HL-60/S4 treated with retinoic acid at 250 ng/mL for 4 days and 3 days (cell line): Measurements from ENCODE around the gene KIF25.

Experiments
- in situ Hi-C: fragments of 300-500 bp; cut with MboI; formaldehyde crosslinking; loops from 2 replicates; pipeline ENCODE4 v1.7.0; 2022; ENCODE audit warnings: low sequenced_read_pairs

Gene KIF25

DNA sequence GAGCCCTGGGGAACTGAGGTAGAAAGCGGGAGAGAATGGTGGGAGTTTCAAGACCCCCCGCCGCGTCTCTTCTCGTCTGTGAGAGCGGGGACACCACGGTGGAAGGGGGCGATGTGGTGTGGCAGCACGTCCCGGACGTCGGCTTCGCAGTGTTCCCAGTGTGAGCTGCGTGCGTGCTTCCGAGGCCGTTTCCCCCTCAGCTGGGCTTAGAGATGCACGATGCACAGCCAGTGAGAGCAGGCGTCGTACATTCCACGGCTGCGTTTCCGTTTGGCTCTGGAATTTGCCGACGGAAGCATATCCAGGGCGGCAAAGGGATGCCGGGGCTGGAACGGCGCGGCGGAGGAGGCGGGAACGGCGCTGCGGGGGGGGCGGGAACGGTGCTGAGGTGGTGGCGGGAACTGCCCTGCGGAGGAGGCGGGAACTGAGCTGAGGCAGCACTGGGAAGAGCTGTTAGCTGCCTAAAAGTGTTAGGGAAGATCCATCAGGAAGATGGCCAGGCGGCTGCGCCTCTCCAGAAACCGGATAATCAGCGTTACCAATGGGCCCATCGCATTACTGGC lies 37.7 kb downstream of the KIF25 start:
- in situ Hi-C loops: no loop called here

DNA sequence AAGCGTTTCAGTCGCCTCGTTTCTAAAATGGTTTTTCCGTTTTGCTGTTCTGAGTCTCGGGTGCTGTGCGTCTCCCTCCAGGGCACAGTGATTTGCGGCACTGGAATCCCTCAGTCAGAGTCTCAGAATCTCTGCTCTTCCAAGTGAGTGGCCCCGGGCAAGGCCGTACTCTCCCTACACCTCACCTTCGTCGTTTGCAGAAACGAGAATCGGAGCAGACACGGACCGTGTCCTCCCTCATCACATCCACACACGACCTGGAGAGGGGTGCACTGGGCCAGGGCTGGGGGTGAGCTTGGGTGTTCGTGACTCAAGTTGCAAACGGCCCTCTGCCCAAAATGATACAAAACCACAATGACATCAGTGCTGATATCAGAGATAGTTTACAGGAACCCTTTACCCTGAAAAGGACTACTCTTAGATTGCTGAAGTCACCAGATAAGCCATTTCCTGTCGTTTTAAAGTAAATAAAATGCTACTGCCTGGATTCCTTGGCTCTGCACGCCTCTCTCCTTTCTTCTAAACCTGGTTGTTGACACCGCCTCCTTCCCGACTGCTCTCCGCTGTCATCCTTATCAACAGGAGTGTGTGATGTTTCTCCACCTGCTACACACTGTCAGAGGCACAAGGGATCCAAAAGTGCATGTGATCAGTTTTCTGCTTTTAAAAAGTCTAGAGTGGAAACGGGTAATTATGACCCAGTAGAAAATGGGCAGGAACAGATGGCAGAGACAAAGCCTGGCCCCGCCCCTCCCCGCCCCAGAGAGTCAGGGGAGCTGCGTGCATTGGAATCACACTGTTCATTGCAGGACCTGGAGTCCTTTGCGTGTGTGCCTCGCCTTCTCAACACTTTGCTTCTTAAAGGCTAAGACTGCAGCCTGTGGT lies 38.4 kb downstream of the KIF25 start:
- in situ Hi-C loops: no loop called here

DNA sequence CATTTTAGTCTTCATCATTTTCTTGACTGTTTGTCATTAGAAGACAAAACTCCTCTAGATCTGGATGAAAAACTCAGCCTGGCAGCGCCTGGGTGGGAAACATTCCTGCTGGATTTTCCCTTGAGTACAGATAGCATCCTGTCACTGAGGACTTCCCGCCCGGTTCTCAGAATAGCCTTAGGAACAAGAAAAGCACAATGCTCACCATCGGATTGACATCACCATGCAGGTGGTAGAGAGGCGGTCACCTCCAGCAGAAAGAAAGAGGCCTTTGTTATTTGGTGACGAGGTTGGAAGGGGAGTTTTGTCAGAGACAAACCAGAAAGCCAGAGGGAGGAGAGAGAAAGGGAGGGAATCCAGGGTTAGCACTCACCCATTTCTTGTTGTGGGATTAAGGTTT lies 39.8 kb downstream of the KIF25 start:
- in situ Hi-C loops: no loop called here

DNA sequence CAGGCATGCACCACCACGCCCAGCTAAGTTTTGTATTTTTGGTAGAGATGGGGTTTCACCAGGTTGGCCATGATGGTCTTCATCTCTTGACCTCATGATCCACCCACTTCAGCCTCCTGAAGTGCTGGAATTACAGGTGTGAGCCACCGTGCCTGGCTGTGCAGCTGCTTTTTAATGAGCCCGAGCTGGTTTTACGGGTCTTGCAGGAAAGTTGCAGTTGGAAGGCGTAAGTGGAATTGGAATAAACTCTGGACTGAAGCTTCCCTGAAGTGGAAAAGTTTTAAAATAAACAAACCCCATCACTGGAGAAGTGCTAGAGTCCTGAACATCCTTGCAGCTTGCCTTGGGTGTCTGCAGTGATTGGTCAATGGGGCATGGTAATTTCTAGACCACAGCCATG lies 40.4 kb downstream of the KIF25 start:
- in situ Hi-C loops: no loop called here

DNA sequence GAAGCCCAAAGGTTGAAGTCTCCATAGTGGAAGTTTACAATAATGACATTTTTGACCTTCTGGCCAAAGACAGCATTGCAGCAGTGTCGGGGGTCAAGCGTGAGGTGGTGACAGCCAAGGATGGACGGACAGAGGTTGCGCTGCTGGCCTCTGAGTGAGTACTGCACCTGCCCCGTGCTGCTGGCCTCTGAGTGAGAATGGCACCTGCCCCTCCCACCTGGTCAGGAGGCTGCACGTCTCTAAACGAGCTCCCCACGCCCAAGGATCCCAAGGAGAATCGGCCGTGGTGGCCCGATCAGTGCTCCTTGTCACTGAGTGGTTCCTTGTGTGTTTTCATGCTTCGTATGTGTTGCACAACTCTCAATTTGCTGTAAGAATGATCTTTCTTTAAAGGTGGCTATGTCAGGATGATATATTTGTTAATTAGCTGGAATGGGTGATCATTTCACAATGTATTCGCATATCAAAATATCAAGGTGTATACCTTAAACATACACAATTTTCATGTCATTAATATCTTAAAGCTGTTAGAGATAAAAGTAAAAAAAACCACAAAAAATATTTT lies 41.2 kb downstream of the KIF25 start:
- in situ Hi-C loops: no loop called here

DNA sequence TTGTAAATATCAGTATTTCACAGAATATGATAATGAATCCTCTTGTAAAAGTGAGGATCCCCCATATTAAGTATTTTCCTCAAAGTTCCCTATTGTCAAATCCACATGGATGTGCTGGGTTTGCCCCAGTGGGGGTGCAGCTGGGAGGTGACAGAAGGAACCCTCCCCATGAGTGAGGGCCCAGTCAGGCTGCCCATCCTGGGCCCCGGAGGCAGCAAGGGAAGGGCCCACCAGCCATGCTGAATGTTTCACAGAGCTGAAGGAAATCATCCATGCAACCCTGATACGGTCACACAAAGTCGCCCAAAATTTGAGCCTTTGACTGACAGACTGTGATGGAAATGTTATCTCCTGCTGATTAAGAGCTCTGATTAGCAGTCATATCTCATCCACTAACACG lies 41.8 kb downstream of the KIF25 start:
- in situ Hi-C loops: no loop called here

DNA sequence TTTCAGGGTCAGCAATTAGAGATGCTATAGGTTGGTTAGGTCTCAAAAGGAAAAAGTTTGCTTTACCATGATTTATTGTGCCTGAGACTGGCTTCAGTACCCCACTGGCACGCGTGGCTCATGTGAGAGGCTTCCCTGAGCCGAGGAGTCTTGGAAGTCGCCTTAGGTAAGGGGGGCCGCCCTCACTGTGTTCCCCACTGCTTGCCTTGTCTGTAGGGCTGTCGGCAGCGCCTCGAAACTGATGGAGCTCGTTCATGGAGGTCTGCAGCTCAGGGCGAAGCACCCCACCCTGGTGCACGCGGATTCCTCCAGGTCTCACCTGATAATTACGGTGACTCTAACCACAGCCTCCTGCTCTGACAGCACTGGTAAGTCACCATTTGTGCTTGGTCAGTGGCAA lies 42.4 kb downstream of the KIF25 start:
- in situ Hi-C loops: no loop called here

DNA sequence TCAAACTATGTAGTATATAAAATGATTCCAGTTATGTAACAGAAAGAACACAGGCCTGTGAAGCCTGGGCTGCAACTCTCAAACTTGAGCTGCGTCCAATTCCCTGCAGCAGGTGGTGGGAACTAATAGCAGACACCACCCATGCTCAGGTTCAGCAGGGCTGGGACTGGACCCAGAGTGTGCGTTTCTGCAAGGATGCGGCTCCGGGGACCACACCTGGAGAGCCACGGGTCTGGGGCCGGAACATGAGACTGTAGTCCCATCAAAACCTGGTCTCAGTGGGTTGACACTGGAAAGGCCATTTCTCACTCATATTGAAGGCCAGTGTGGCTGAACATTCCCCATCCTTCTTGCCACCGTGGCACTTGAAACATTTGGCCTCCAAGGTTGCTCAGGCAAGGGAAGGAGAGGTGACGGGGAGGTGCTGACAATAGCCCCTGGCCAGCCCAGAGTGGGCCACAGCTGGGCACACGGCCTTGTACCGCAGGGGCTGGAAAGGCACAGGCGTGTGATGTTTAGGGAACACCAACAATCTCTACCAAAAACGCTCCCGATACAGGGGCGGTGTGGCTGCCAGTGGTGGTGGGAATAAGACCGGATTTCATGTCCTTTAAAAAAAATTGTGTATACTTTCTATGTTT lies 43.5 kb downstream of the KIF25 start:
- in situ Hi-C loops: no loop called here

DNA sequence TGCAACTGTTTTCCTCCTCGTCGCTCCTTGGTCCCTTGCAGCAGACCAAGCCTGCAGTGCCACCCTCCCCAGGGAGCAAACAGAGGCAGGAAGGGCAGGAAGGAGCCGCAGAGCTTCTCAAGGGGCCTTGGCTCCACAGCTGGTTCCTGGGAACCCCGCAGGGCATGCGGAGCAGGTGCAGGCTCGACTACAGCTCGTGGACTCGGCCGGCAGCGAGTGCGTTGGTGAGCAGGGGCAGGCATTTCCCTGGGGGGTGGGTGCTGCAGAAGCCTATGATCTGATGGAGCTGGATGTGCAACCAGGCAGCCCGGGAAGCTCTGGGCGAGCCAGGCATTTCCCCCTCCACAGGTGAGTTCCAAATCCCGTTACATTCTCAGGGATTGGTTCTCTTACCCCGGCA lies 44.5 kb downstream of the KIF25 start:
- in situ Hi-C loops: no loop called here

DNA sequence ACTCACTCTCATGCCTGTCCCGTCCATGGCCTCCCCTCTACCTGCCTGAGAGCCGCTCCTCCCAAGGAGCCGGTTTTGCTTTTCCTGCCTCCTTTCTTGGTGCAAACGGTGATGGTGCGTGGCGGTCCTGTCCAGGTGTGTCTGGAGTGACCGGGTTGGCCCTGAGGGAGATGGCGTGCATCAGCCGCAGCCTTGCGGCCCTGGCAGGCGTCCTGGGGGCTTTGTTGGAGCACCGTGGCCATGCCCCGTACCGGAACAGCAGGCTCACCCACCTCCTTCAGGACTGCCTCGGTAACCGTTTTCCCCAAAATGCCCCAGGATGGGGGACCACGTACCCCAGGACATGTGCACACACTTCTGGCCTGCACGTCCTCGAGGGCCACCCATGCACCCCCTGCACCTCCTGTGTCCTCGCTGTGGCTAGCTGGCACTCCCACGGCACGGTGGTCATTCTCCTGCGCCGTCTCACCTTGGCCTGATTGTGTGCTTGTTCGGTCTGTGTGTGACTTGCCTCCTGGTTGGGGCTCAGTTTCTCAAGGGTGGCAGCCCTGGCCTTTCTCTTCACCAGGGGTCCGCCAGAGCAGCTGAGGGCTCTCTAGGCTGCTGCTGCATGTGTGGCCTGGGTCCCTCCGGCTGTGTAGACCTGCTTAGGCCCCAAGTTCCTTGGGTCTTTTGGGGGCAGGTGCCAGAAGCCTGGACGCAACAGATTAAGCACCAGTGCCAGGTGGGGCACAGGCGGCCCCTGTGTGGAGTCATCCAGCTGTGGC lies 45.1 kb downstream of the KIF25 start:
- in situ Hi-C loops: no loop called here

DNA sequence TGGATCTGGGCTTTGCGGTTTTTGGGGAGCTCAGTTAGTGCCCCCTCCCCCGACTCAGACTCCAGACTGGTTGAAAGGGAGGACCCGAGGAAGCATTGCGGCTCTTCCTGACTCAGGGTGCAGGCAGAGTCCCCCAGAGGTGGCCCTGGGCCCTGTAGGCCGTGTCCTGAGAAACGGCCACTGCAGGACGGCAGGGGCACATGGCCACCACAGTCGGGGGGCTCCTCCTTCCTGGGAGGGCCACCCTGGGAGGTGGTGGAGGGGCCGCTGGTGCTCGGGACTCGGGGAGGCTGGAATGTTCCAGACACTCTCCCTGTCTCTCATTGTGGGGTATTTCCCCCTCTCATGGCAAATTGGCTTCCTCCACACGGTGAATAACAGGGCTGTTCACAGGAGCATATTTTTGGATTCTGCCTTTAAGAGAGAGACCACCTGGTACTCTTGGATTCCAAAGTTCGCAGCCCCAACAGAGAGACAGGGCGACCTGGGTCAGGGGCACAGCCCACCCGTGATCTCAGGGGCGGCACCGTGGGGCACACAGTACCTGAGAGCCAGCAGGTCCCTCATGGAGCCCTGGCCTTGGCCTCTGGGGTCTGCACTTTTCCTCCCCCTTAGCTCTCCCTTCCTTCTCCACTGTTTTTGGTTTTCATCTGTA lies 45.8 kb downstream of the KIF25 start:
- in situ Hi-C loops: no loop called here

DNA sequence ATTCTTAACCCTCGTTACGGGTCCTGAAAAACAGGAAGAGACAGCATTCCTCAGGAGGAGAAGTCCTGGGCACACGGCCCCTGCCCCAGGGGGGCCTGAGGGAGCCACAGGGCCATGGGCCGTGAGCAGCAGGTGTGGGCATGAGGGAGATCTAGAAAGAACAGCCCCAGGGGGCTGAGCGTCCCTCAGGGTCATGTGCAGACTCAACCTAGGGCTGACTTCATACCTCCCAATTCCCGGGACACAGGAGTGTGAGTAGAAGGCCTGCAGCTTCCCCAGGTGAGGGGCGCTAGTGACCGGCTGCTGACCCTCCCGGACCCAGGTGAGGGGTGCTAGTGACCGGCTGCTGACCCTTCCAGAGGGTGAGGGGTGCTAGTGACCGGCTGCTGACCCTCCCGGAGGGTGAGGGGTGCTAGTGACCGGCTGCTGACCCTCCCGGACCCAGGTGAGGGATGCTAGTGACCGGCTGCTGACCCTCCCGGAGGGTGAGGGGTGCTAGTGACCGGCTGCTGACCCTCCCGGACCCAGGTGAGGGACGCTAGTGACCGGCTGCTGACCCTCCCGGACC lies 46.5 kb downstream of the KIF25 start:
- in situ Hi-C loops: no loop called here

DNA sequence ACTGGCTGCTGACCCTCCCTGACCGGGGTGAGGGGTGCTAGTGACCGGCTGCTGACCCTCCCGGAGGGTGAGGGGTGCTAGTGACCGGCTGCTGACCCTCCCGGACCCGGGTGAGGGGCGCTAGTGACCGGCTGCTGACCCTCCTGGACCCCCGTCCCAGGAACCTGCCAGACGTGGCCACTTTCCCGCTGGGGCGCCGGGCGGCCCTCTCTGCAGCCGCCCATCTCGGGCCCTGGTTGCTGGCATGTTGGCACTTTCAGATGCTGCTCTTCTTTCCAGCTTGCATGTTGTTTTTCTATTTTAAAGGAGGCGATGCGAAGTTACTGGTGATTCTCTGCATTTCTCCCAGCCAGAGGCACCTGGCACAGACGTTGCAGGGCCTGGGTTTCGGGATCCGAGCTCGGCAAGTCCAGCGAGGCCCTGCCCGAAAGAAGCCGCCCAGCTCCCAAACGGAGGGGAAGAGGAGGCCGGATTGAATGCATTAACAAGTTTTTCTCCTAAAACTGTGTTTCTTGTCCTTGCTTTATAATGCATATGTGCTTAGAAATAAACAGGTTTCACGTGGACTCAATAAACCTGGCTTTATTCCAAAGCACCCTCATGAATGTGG lies 47.2 kb downstream of the KIF25 start:
- in situ Hi-C loops: no loop called here

DNA sequence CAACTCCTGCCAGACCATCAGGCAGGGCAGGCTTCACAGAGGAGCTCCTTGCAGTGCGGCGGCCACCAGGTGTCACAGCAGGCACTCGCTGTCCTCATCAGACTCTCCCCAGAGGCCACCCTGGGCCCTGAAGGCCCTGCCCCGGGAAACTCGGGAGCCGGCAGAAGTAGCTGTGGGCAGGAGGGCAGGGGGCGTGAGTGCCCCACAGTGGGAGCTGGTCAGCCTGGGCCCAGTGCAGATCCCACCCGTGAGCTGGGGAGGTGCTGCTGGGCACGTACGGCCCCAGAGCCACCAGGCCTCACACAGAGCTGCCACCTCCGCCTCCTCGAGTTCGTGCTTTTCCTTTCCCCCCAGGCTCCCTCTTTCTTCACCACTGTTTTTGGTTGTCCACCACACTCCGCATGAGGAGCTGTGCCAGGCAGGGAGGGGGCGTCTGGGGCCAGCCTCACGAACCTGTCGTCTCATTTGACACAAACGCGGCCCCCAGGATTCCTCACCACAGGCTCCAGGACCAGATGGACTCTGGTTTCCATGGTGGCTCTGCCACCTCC lies 47.7 kb downstream of the KIF25 start:
- in situ Hi-C loops: no loop called here

DNA sequence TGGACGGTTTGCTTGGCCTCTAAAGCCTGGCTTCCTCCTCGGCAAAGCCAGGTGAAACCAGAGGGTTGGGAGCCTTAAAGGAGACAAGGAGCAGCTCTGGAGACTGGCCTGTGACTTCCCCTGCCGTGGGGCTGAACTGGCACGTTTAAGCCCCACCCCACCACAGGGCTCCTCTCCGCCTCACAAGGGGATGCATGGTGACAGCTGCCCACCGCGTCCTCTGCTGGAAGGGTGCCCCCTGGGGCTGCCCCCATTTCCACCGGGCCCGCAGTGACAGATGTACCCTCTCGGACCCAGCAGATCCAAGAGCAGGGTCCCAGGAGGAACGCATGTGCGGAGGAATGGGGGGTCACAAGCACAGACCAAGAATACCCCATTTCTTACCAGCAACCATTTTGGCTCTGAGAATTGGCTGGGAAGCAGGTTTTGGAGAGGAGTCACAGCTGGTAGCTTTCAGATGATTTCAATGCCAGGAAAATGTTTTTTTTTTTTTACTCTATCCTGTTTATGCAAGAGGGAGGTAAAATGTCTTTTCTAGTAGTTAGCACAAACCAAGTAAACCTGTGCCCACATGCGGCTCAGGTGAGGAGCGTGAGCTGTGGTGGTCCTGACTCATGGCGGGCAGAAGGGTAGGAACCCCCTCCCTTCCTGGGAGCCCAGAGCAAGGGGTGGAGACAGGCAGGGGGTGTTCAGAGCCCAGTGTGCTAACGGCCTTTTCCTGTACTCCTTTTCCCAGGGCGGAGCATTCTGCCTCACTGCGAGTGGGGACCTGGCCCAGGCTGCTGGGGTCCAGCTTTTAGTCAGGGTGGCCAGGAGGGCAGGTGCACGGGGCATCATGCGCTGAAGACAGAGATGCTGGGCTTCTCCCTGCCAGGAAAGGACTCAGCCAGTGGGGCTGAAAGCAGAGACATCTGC lies 48.5 kb downstream of the KIF25 start:
- in situ Hi-C loops: no loop called here

DNA sequence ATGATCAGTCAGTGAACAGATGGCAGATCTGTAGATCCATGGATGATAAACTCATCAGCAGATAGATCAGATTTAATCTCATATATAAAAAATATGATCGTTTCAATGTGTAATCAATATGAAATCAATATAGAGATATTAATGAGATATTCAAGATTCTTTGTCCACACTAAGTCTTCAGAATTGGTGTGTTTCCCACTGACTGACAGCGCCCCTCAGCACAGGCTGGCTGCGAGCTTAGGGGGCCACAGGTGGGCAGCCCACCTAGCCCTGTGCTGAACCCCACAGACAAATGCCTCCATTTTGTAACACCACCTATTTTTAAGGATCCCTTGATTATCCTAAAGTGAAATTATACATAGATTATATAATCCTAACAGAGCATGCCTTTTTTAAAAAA lies 49.2 kb downstream of the KIF25 start:
- in situ Hi-C loops: no loop called here

DNA sequence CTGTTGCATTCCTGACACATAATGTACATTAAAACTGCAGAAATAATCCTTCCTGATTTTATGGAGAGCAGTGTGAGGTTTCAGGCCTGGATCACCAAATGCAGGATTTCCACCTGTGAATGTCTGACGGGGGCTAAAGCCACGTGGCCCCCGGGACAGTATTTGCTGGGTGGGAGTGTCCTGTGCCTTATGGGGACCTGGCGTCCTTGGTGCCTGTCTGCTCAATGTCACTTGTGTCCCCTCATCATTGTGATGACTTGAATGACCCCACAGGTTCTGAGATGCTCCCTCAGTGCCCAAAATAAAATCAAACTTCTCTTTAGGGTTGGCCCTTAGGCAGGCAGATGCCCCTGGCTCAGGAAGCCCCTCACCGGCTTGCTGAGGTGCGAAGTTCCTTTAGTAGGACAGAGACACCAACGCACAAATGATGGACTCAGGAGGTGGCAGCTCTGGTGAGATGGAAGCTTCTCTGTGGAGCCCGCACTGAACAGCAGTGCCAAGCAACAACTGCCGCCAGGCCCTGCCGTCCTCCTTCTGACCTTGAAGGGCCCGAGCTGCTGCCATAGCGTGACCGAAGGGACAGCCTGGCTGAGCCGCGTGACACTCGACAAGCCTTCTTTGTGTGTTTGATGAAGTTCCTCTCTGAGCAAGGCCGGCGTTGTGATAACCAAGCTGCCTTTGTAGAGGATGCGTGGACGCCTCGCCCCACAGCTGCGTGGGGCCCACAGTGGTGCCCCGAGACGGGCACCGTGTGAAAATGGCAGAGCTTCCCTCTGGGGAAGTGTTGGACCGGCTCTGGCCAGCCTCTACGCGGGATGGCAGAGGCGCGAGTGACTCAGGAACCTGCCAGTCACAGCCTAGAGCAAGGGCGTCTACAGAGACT lies 50.6 kb downstream of the KIF25 start:
- in situ Hi-C loops: no loop called here

DNA sequence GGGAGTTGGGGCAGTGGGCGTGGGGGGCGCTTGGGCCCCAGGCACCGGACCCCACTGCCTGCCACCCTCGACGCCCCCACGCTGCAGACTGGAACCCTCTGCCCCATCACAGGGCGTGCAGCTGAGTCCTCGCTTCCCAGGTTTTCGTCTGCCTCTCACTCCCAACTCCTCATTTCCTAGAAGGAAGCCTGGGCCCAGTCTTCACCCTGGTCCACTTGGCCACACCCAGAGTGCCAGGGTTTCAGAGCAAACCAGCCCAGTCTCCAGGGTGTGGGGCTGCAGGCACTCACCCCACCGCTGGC lies 51.2 kb downstream of the KIF25 start:
- in situ Hi-C loops: no loop called here
